ENCODE data around the gene PLEKHD1.

PLEKHD1 gene

GRCh38 chr14:69543341-69544115, 59.0 kb downstream of the PLEKHD1 start:
- TF ChIP-seq, protein P1, sequence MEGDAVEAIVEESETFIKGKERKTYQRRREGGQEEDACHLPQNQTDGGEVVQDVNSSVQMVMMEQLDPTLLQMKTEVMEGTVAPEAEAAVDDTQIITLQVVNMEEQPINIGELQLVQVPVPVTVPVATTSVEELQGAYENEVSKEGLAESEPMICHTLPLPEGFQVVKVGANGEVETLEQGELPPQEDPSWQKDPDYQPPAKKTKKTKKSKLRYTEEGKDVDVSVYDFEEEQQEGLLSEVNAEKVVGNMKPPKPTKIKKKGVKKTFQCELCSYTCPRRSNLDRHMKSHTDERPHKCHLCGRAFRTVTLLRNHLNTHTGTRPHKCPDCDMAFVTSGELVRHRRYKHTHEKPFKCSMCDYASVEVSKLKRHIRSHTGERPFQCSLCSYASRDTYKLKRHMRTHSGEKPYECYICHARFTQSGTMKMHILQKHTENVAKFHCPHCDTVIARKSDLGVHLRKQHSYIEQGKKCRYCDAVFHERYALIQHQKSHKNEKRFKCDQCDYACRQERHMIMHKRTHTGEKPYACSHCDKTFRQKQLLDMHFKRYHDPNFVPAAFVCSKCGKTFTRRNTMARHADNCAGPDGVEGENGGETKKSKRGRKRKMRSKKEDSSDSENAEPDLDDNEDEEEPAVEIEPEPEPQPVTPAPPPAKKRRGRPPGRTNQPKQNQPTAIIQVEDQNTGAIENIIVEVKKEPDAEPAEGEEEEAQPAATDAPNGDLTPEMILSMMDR (conservative IDR thresholded peaks at IDR 0.05; ENCODE audit: low read length) = no peak
- peak; percentile 90 for DNase-seq (ENCODE audit: low read depth)
- no peak overlapping the region for H3K4me3 ChIP-seq (ENCODE audit: low read length)

GRCh38 chr14:69547701-69548348, 63.3 kb downstream of the PLEKHD1 start:
- no peak overlapping the region for H3K4me3 ChIP-seq (ENCODE audit: low read length)
- TF ChIP-seq, protein P1 (conservative IDR thresholded peaks at IDR 0.05; ENCODE audit: low read length) = peak; percentile 35; the same call in 1 of the 2 replicates
- DNase-seq (ENCODE audit: low read depth) = no peak

- TF ChIP-seq, protein P1 (conservative IDR thresholded peaks at IDR 0.05; ENCODE audit: low read length) = no peak
- no peak overlapping the region for H3K4me3 ChIP-seq (ENCODE audit: low read length)
- no peak for DNase-seq (ENCODE audit: low read depth)
These were observed 64.0 kb downstream of the PLEKHD1 start for GRCh38 chr14:69548566-69548965.

DNA sequence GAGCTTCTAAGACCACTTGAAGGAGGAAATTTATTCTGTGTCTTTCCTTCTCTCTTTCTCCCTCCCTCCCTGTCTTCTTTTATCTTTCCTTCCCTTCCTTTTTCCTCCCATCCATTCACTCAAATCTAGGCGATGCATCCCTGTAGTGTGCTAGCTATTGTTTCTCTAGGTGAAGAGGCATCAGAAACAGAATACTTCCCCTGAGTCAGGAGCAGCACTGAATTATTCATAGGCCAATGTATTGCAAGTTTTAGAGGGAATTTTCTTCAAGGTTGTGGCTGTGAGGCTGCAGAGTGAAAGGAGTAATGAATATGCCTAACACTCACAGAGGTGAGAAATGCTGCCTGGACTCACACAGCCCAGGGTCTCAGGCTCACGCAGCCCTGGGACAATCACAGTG, 67.0 kb downstream of the PLEKHD1 start:
- no peak overlapping the region for H3K4me3 ChIP-seq (ENCODE audit: low read length)
- TF ChIP-seq, protein P1 (conservative IDR thresholded peaks at IDR 0.05; ENCODE audit: low read length) = no peak

GRCh38 chr14:69553252-69553651, 68.7 kb downstream of the PLEKHD1 start:
- TF ChIP-seq, protein P1 (conservative IDR thresholded peaks at IDR 0.05; ENCODE audit: low read length) = no peak
- no peak overlapping the region for H3K4me3 ChIP-seq (ENCODE audit: low read length)
- peak; percentile 82 for DNase-seq (ENCODE audit: low read depth)

More for the DNA sequence above, 67.0 kb downstream of the PLEKHD1 start:
- no peak for DNase-seq (ENCODE audit: low read depth)

- peak; percentile 30 for DNase-seq (ENCODE audit: low read depth)
- no peak overlapping the region for H3K4me3 ChIP-seq (ENCODE audit: low read length)
- TF ChIP-seq, protein P1 (conservative IDR thresholded peaks at IDR 0.05; ENCODE audit: low read length) = no peak
These were observed 70.0 kb downstream of the PLEKHD1 start for GRCh38 chr14:69554500-69554899.

DNA sequence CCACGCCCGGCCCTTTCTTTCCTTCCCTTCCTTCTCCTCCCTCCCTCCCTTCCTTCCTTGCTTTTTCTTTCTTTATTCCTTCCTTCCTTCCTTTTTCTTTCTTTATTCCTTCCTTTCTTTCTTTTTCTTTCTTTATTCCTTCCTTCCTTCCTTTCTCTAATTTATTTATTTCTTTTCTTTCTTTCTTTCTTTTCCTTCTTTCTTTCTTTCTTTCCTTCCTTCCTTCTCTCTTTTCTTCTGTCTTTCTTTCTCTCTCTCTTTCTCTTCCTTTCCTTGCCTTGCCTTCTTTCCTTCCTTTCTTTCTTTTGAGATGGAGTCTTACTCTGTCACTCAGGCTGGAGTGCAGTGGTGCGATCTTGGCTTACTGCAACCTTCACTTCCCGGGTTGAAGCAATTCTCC, 74.2 kb downstream of the PLEKHD1 start:
- H3K4me3 ChIP-seq (ENCODE audit: low read length) = no peak overlapping the region
- no peak for DNase-seq (ENCODE audit: low read depth)
- TF ChIP-seq, protein P1 (conservative IDR thresholded peaks at IDR 0.05; ENCODE audit: low read length) = no peak

All from AG10803 (cell line).